H1 (cell line): ENCODE results near the gene LHFPL2. TPM values are rescaled to one million over a fixed set of nuclear protein-coding genes. Genes with fewer than 3 reads are reported as not detected.

Experiments used
- CTCF ChIA-PET: fragments of 300-600 bp; sonication (Branson Sonifier 250); formaldehyde crosslinking; loops from one replicate; lab custom pipeline; 2021; ENCODE audit not compliant: partially characterized antibody; lab: Charles Lee
- POLR2A ChIA-PET: fragments of 300-600 bp; sonication (Branson Sonifier 250); formaldehyde crosslinking; loops from one replicate; lab custom pipeline; 2021; ENCODE audit warnings: inconsistent platforms; ENCODE audit not compliant: partially characterized antibody; lab: Charles Lee
- DNase-seq, 2 experiments: peaks; one replicate each; pipeline versions ENCODE4 v3.0.0 to v3.0.0-alpha.2; 2010 to 2022; ENCODE audit warnings: low spot score in 2 of 2, low read depth in 1 of 2, mixed read lengths in 1 of 2
- FAIRE-seq: peaks from 2 replicates; lab custom pipeline; 2011; peaks lifted over from hg19 to GRCh38; lab: Jason Lieb, UNC
- H2AFZ ChIP-seq: 2 replicates; pipeline ENCODE4 v1.8.1; 2012; ENCODE audit warnings: low read length, inconsistent platforms
- H2AK5ac ChIP-seq: 2 replicates; pipeline ENCODE4 v1.6.1; 2013; ENCODE audit warnings: low read depth, low read length
- H2BK120ac ChIP-seq: replicated peaks from 2 replicates; pipeline ENCODE3; 2013; ENCODE audit warnings: low read depth, low read length, inconsistent platforms
- H2BK12ac ChIP-seq: 2 replicates; pipeline ENCODE4 v1.6.1; 2013; ENCODE audit warnings: low read depth, low read length
- H2BK15ac ChIP-seq: 2 replicates; pipeline ENCODE4 v1.6.1; 2013; ENCODE audit warnings: low read length
- H2BK20ac ChIP-seq: 2 replicates; pipeline ENCODE4 v1.6.1; 2013; ENCODE audit warnings: low read length
- H2BK5ac ChIP-seq: 2 replicates; pipeline ENCODE4 v1.6.1; 2013; ENCODE audit warnings: low read depth, low read length
- H3K14ac ChIP-seq: 2 replicates; pipeline ENCODE4 v1.6.1; 2013; ENCODE audit warnings: inconsistent platforms; ENCODE audit not compliant: insufficient read length
- H3K18ac ChIP-seq: 2 replicates; pipeline ENCODE4 v1.6.1; 2013; ENCODE audit warnings: low read length; ENCODE audit errors: extremely low read depth
- H3K23ac ChIP-seq: 2 replicates; pipeline ENCODE4 v1.6.1; 2013; ENCODE audit warnings: inconsistent platforms; ENCODE audit not compliant: insufficient read length
- H3K23me2 ChIP-seq: 2 replicates; pipeline ENCODE4 v1.6.1; 2013; ENCODE audit warnings: low read depth, low read length
- H3K27ac ChIP-seq: 2 replicates; pipeline ENCODE4 v1.6.1; 2011; ENCODE audit warnings: low read depth, low read length, inconsistent platforms
- H3K27me3 ChIP-seq, 4 experiments: replicated peaks in 1 of 4; 1 replicate in 1 of 4; 2 replicates in 3 of 4; pipeline versions ENCODE4 v1.6.1 to v1.8.1; 2011 to 2013; ENCODE audit warnings: low read length in 3 of 4, mild to moderate bottlenecking in 3 of 4, inconsistent platforms in 2 of 4, mixed read lengths in 2 of 4, moderate library complexity in 1 of 4; ENCODE audit not compliant: control insufficient read depth in 3 of 4, insufficient read depth in 3 of 4; ENCODE audit errors: extremely low read depth in 1 of 4
- H3K36me3 ChIP-seq, 4 experiments: 2 replicates each; pipeline versions ENCODE4 v1.6.1 to v1.8.1; 2011 to 2013; ENCODE audit warnings: mild to moderate bottlenecking in 4 of 4, low read length in 3 of 4, moderate library complexity in 2 of 4, control low read depth in 1 of 4, inconsistent platforms in 1 of 4; ENCODE audit not compliant: insufficient read depth in 4 of 4, control insufficient read depth in 2 of 4
- H3K4ac ChIP-seq: replicated peaks from 2 replicates; pipeline ENCODE3; 2013; ENCODE audit warnings: low read length, low read depth, mixed read lengths, inconsistent platforms; ENCODE audit not compliant: insufficient read length
- H3K4me1 ChIP-seq, 4 experiments: replicated peaks in 1 of 4; 1 replicate in 1 of 4; 2 replicates in 3 of 4; pipeline versions ENCODE4 v1.6.1 to v1.8.1; 2011 to 2013; ENCODE audit warnings: low read length in 3 of 4, inconsistent platforms in 2 of 4, mixed read lengths in 1 of 4; ENCODE audit not compliant: insufficient read depth in 4 of 4, control insufficient read depth in 3 of 4
- H3K4me2 ChIP-seq, 2 experiments: 2 replicates each; pipeline versions ENCODE4 v1.6.1 to v1.8.1; 2011 to 2013; ENCODE audit warnings: low read depth in 2 of 2, low read length in 2 of 2, control low read depth in 1 of 2, inconsistent platforms in 1 of 2, mild to moderate bottlenecking in 1 of 2; ENCODE audit not compliant: insufficient read depth in 1 of 2
- H3K4me3 ChIP-seq, 4 experiments: fragments of 200-600, 300-600 bp in 1 of 4; sonication (generic), shearing (Covaris generic), sonication (Bioruptor Twin) in 1 of 4; 2 replicates each; pipeline versions ENCODE4 v1.5.1 to v1.8.1; 2011 to 2016; ENCODE audit warnings: low read length in 4 of 4, low read depth in 3 of 4, control low read depth in 2 of 4, inconsistent platforms in 2 of 4, mild to moderate bottlenecking in 2 of 4, mixed read lengths in 1 of 4, moderate library complexity in 1 of 4; ENCODE audit not compliant: insufficient read depth in 2 of 4; ENCODE audit errors: extremely low read depth in 1 of 4
- H3K56ac ChIP-seq: replicated peaks from 2 replicates; pipeline ENCODE3; 2013; ENCODE audit warnings: low read depth, mild to moderate bottlenecking, mixed read lengths, low read length, inconsistent platforms; ENCODE audit not compliant: insufficient read length
- H3K79me1 ChIP-seq: 2 replicates; pipeline ENCODE4 v1.6.1; 2013; ENCODE audit warnings: low read depth, low read length, control low read depth
- H3K79me2 ChIP-seq, 2 experiments: 2 replicates each; pipeline versions ENCODE4 v1.6.1 to v1.8.1; 2012 to 2013; ENCODE audit warnings: low read length in 2 of 2, mild to moderate bottlenecking in 2 of 2, inconsistent platforms in 1 of 2; ENCODE audit not compliant: insufficient read depth in 2 of 2, control insufficient read depth in 1 of 2
- H3K9ac ChIP-seq, 4 experiments: replicated peaks in 1 of 4; 1 replicate in 1 of 4; 2 replicates in 3 of 4; pipeline versions ENCODE4 v1.6.1 to v1.8.1; 2011 to 2013; ENCODE audit warnings: low read depth in 3 of 4, low read length in 3 of 4, control low read depth in 2 of 4, mild to moderate bottlenecking in 2 of 4, moderate library complexity in 2 of 4, inconsistent platforms in 1 of 4; ENCODE audit errors: extremely low read depth in 1 of 4
- H3K9me3 ChIP-seq, 2 experiments: 2 replicates each; pipeline versions ENCODE4 v1.6.1 to v1.8.1; 2012 to 2013; ENCODE audit warnings: mild to moderate bottlenecking in 2 of 2, moderate library complexity in 2 of 2, control low read depth in 1 of 2, inconsistent platforms in 1 of 2, low read depth in 1 of 2, low read length in 1 of 2, mixed read lengths in 1 of 2; ENCODE audit not compliant: insufficient read depth in 2 of 2
- H4K20me1 ChIP-seq, 2 experiments: replicated peaks in 1 of 2; 2 replicates each; pipeline versions ENCODE3 to v1.8.1; 2011 to 2013; ENCODE audit warnings: inconsistent platforms in 2 of 2, low read length in 2 of 2, mild to moderate bottlenecking in 1 of 2; ENCODE audit not compliant: insufficient read depth in 2 of 2, control insufficient read depth in 1 of 2
- H4K5ac ChIP-seq: 2 replicates; pipeline ENCODE4 v1.6.1; 2013; ENCODE audit warnings: low read length, low read depth, mixed read lengths, inconsistent platforms; ENCODE audit not compliant: insufficient read length
- H4K8ac ChIP-seq: 2 replicates; pipeline ENCODE4 v1.8.0; 2013; ENCODE audit warnings: mild to moderate bottlenecking, moderate library complexity, low read length, inconsistent platforms; ENCODE audit not compliant: insufficient read depth; ENCODE audit errors: extremely low read depth
- H4K91ac ChIP-seq: replicated peaks from 2 replicates; pipeline ENCODE3; 2013; ENCODE audit warnings: low read length, mixed read lengths, inconsistent platforms; ENCODE audit not compliant: insufficient read length
- BCL11A ChIP-seq, 2 experiments: IDR thresholded peaks; one replicate each; pipeline ENCODE4 v1.6.1; 2011; ENCODE audit warnings: low read depth in 2 of 2, low read length in 2 of 2, mild to moderate bottlenecking in 2 of 2
- CBX5 ChIP-seq: fragments of 300-800, 300-1000 bp; sonication (generic); IDR thresholded peaks from 2 replicates; pipeline ENCODE4 v1.7.1; 2016; ENCODE audit warnings: antibody characterized with exemption, low read length, low read depth
- CREB1 ChIP-seq: IDR thresholded peaks from 2 replicates; pipeline ENCODE4 v1.6.1; 2012; ENCODE audit warnings: inconsistent platforms
- CTBP2 ChIP-seq: IDR thresholded peaks from 2 replicates; pipeline ENCODE4 v1.7.0; 2011; ENCODE audit warnings: borderline replicate concordance, mild to moderate bottlenecking, moderate library complexity, mixed read lengths, low read length; ENCODE audit not compliant: insufficient read depth, insufficient read length
- FOSL1 ChIP-seq: IDR thresholded peaks from 2 replicates; pipeline ENCODE4 v1.6.1; 2011; ENCODE audit warnings: mild to moderate bottlenecking, low read depth, low read length, moderate library complexity; ENCODE audit not compliant: insufficient read depth
- JUND ChIP-seq: IDR thresholded peaks from 2 replicates; pipeline ENCODE4 v1.6.1; 2011; ENCODE audit warnings: mild to moderate bottlenecking, improper control_type of control experiment, low read length
- KDM4A ChIP-seq: IDR thresholded peaks from one replicate; pipeline ENCODE4 v1.7.1; 2012; ENCODE audit warnings: low read depth, mild to moderate bottlenecking, moderate library complexity, low read length, inconsistent platforms; ENCODE audit not compliant: severe bottlenecking
- RFX5 ChIP-seq: IDR thresholded peaks from 2 replicates; pipeline ENCODE4 v1.6.1; 2011; ENCODE audit warnings: low read depth, low read length, improper control_type of control experiment, borderline replicate concordance
- RNF2 ChIP-seq: fragments of 200-900, 300-1000 bp; sonication (generic); IDR thresholded peaks from 2 replicates; pipeline ENCODE4 v1.7.1; 2016; ENCODE audit warnings: borderline replicate concordance, low read depth, mild to moderate bottlenecking, antibody characterized with exemption, low read length; ENCODE audit not compliant: poor library complexity, severe bottlenecking; ENCODE audit errors: missing control alignments
- SP1 ChIP-seq: IDR thresholded peaks from 2 replicates; pipeline ENCODE4 v1.6.1; 2011; ENCODE audit warnings: low read depth, low read length
- SRF ChIP-seq: IDR thresholded peaks from 2 replicates; pipeline ENCODE4 v1.6.1; 2011; ENCODE audit warnings: mild to moderate bottlenecking, low read depth, low read length, moderate library complexity
- WGBS, 2 experiments: shearing (Covaris generic) in 1 of 2; methylation state at CpG; one replicate each; pipeline versions ENCODE4 v1.1.6 to v1.1.7; 2013 to 2015; ENCODE audit warnings: low lambda C conversion rate in 2 of 2, mixed read lengths in 2 of 2, inconsistent platforms in 1 of 2, low coverage in 1 of 2, missing lambda C conversion rate in 1 of 2; ENCODE audit not compliant: insufficient replicate concordance in 2 of 2, insufficient coverage in 1 of 2, insufficient read length in 1 of 2; ENCODE audit errors: extremely low coverage in 1 of 2, missing lambda C conversion rate in 1 of 2; 5-methylcytosine and 5-hydroxymethylcytosine counted together
- polyA plus RNA-seq, 7 experiments: library from polyadenylated mRNA; depleted of rRNA in 3 of 7; stranded (reverse) in 5 of 7; unstranded in 2 of 7; fragments of >200 nt in 5 of 7; fragments of 200-250 nt in 2 of 7; gene quantifications; 1 replicate in 5 of 7; 2 replicates in 1 of 7; 4 replicates in 1 of 7; pipeline versions ENCODE4 v1.2.1 to v1.2.3, GENCODE V29; 2011 to 2013; ENCODE audit warnings: missing spikeins in 2 of 7, mixed read lengths in 2 of 7
- total RNA-seq: library from RNA; stranded (reverse); fragmentation: NEBNext Ultra II Directional; extraction: Animal tissue kit (Norgen Biotek cat#: 25700); gene quantifications from 2 replicates; pipeline ENCODE4 v1.2.1, GENCODE V29; 2021
- TF ChIP-seq, protein P1 (sequence below): IDR thresholded peaks from 2 replicates; pipeline ENCODE4 v1.6.1; 2012; ENCODE audit warnings: inconsistent platforms

Gene LHFPL2
- total and polyA plus RNA-seq, 2 of the 8 experiments (the other 6 are each of a cell fraction or from before 2014, with no cell fraction given): 9.6 to 43.0 TPM

DNA sequence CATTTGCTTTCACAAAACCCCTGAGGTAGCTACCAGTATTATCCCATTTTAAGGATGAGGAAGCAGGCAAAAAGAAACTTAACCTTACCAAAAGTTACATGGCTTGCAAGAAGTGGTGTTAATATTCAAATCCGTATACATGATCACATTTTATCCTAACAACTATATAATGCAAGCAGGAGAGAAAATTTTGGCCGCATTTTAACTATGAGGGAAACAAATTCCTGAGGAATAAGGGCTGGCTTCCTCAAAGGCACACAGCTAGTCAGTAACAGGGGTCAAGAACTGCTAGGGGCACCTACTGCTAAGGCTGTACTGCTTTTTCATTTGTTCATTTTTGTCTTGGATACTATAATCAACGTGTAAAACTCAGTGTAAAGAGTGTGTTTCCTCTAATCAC is 81.0 kb downstream of the LHFPL2 start:
- FAIRE-seq (no peak), DNase-seq (no peak)
- Histone ChIP-seq H3K14ac (no peak overlapping the region), H3K4me2 (no peak overlapping the region), H2BK20ac (no peak overlapping the region), H2BK5ac (no peak overlapping the region), H3K9ac (no peak overlapping the region), H2AK5ac (no peak overlapping the region), H2BK120ac (no peak overlapping the region), H3K4me3 (no peak overlapping the region), H3K4me1 (peaks cover 0 to 13% (median 7%) of the 10 kb centered on the region in 4 experiments; a peak in 5 of 7 replicates), H4K20me1 (peaks cover 3 to 8% of the 10 kb centered on the region in 2 experiments), H3K4ac (no peak overlapping the region), H4K5ac (no peak overlapping the region), H3K79me2 (peaks cover 0 to 67% of the 10 kb centered on the region in 2 experiments; a peak in 2 of 4 replicates), H3K9me3 (no peaks in the 10 kb centered on the region), H3K23ac (no peak overlapping the region), H2BK12ac (no peak overlapping the region), H3K27me3 (no peaks in the 10 kb centered on the region), H2BK15ac (no peak overlapping the region), H4K8ac (no peak overlapping the region), H2AFZ (no peak overlapping the region), H3K23me2 (no peaks in the 10 kb centered on the region), H3K36me3 (peaks cover 0 to 4% (median 3%) of the 10 kb centered on the region in 4 experiments; a peak in 4 of 8 replicates), H3K27ac (no peak overlapping the region), H4K91ac (no peak overlapping the region), H3K18ac (no peak overlapping the region), H3K56ac (no peak overlapping the region), H3K79me1 (no peaks in the 10 kb centered on the region)
- 86% methylated on average over 3 of the region's 3 CpGs; no CpG with 5 or more reads in 1 of the 2 experiments for WGBS, 2 experiments
- POLR2A ChIA-PET: no interaction called here
- CTCF ChIA-PET: interaction anchor here (1.6 to 2.0 kb wide), 4 partner anchors 34 to 318 kb away, joined by 3 to 7 read pairs (median 4); no protein-coding TSS in a partner anchor
- no peak for TF ChIP-seq BCL11A (IDR thresholded peaks at IDR 0.05; ENCODE audit: low read depth in 2 of 2, low read length in 2 of 2)
- TF ChIP-seq SP1: no peak
- TF ChIP-seq, protein P1, sequence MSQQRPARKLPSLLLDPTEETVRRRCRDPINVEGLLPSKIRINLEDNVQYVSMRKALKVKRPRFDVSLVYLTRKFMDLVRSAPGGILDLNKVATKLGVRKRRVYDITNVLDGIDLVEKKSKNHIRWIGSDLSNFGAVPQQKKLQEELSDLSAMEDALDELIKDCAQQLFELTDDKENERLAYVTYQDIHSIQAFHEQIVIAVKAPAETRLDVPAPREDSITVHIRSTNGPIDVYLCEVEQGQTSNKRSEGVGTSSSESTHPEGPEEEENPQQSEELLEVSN: no peak
- no peak for TF ChIP-seq JUND
- TF ChIP-seq FOSL1: no peak
- no peak for TF ChIP-seq KDM4A
- TF ChIP-seq RFX5: no peak
- no peak for TF ChIP-seq CBX5
- no peak for TF ChIP-seq CREB1
- no peak for TF ChIP-seq SRF
- no peak for TF ChIP-seq CTBP2
- TF ChIP-seq RNF2: no peak
